K562 (cell line): ENCODE results near the gene C2orf69. TPM values are rescaled to one million over a fixed set of nuclear protein-coding genes. Genes with fewer than 3 reads are reported as not detected.

Source experiments
- ADNP ChIP-seq: fragments of 200-800 bp; sonication (Bioruptor generic); IDR thresholded peaks from 2 replicates; pipeline ENCODE4 v1.6.1; 2016; ENCODE audit warnings: missing genetic modification characterization, missing compliant biosample characterization
- ASH1L ChIP-seq: fragments of 450-650 bp; IDR thresholded peaks from 2 replicates; pipeline ENCODE4 v1.6.1; 2018; ENCODE audit warnings: borderline replicate concordance, mild to moderate bottlenecking, low read depth; ENCODE audit not compliant: partially characterized antibody
- BACH1 ChIP-seq: fragments of 200-800 bp; sonication (Bioruptor generic); IDR thresholded peaks from 2 replicates; pipeline ENCODE4 v1.6.1; 2016; ENCODE audit warnings: missing genetic modification characterization, missing compliant biosample characterization
- BMI1 ChIP-seq: fragments of 150-350 bp; IDR thresholded peaks from 2 replicates; pipeline ENCODE4 v1.6.1; 2014; ENCODE audit warnings: low read length
- CBFB ChIP-seq: sonication (generic); formaldehyde crosslinking; IDR thresholded peaks from 2 replicates; pipeline ENCODE4 v1.4.0; 2020; ENCODE audit warnings: mild to moderate bottlenecking, missing genetic modification reagents
- CEBPG ChIP-seq, 3 experiments: fragments of 200-800 bp in 1 of 3; sonication (Bioruptor generic) in 1 of 3; sonication (generic) in 1 of 3; formaldehyde crosslinking in 1 of 3; IDR thresholded peaks in 2 of 3; conservative IDR thresholded peaks in 1 of 3; 2 replicates each; pipeline versions ENCODE4 v1.6.1 to v1.8.0; 2016 to 2022; ENCODE audit warnings: missing compliant biosample characterization in 2 of 3, missing genetic modification characterization in 2 of 3, mild to moderate bottlenecking in 1 of 3, missing genetic modification reagents in 1 of 3
- ELK1 ChIP-seq: sonication (generic); formaldehyde crosslinking; IDR thresholded peaks from 2 replicates; pipeline ENCODE4 v1.8.1; 2022; ENCODE audit warnings: missing genetic modification reagents
- EP300 ChIP-seq: IDR thresholded peaks from 2 replicates; pipeline ENCODE4 v1.6.1; 2012; ENCODE audit warnings: low read length, improper control_type of control experiment
- EWSR1 ChIP-seq: fragments of 450-650 bp; IDR thresholded peaks from 2 replicates; pipeline ENCODE4 v1.6.1; 2018; ENCODE audit warnings: borderline replicate concordance, mild to moderate bottlenecking, low read depth, moderate library complexity; ENCODE audit not compliant: partially characterized antibody
- FOXP1 ChIP-seq: sonication (generic); formaldehyde crosslinking; IDR thresholded peaks from 2 replicates; pipeline ENCODE4 v1.8.0; 2022; ENCODE audit warnings: mild to moderate bottlenecking, missing genetic modification reagents
- KLF13 ChIP-seq: fragments of 450-650 bp; IDR thresholded peaks from 2 replicates; pipeline ENCODE4 v1.6.1; 2016; ENCODE audit warnings: missing genetic modification characterization, low read depth, mild to moderate bottlenecking, missing compliant biosample characterization, moderate library complexity, borderline replicate concordance
- LARP7 ChIP-seq: fragments of 450-650 bp; IDR thresholded peaks from 2 replicates; pipeline ENCODE4 v1.6.1; 2016
- MEIS2 ChIP-seq: fragments of 450-650 bp; IDR thresholded peaks from 2 replicates; pipeline ENCODE4 v1.6.1; 2014; ENCODE audit warnings: mild to moderate bottlenecking; ENCODE audit not compliant: partially characterized antibody
- POLR2G ChIP-seq: fragments of 200-400 bp; formaldehyde crosslinking; IDR thresholded peaks from 2 replicates; pipeline ENCODE4 v1.6.1; 2017; ENCODE audit warnings: low read depth, mild to moderate bottlenecking, antibody characterized with exemption, low read length, moderate library complexity
- POLR2H ChIP-seq: IDR thresholded peaks from 2 replicates; pipeline ENCODE4 v1.6.1; 2016; ENCODE audit warnings: missing genetic modification characterization, low read depth, mild to moderate bottlenecking, control low read depth, missing compliant biosample characterization, moderate library complexity
- PTTG1 ChIP-seq: fragments of 450-650 bp; IDR thresholded peaks from 2 replicates; pipeline ENCODE4 v1.6.1; 2016; ENCODE audit warnings: low read depth, mild to moderate bottlenecking, missing genetic modification characterization, missing compliant biosample characterization
- RNF2 ChIP-seq: sonication (generic); IDR thresholded peaks from 2 replicates; pipeline ENCODE4 v1.6.1; 2016
- SRF ChIP-seq, 2 experiments: fragments of 250-450, 450-650 bp in 1 of 2; sonication (Bioruptor Pico) in 1 of 2; sonication (generic) in 1 of 2; formaldehyde crosslinking; IDR thresholded peaks; 2 replicates each; pipeline versions ENCODE4 v1.5.0 to v1.5.1; 2020 to 2022; ENCODE audit warnings: mild to moderate bottlenecking in 1 of 2, missing genetic modification reagents in 1 of 2
- TFAM ChIP-seq: fragments of 250-450 bp; sonication (Bioruptor Pico); conservative IDR thresholded peaks from 2 replicates; pipeline ENCODE4 v1.5.0; 2021; ENCODE audit warnings: mild to moderate bottlenecking, moderate library complexity
- U2AF1 ChIP-seq: fragments of 200-400 bp; formaldehyde crosslinking; optimal IDR thresholded peaks from 2 replicates; pipeline ENCODE3; 2017; ENCODE audit warnings: mild to moderate bottlenecking, low read depth, low read length, moderate library complexity
- ZBTB17 ChIP-seq: fragments of 450-650 bp; formaldehyde crosslinking; IDR thresholded peaks from 2 replicates; pipeline ENCODE4 v1.4.0; 2020; ENCODE audit warnings: mild to moderate bottlenecking
- ZFP36 ChIP-seq: fragments of 150-350 bp; IDR thresholded peaks from 2 replicates; pipeline ENCODE4 v1.6.1; 2018; ENCODE audit warnings: low read length, low read depth; ENCODE audit not compliant: partially characterized antibody
- ZNF12 ChIP-seq: sonication (generic); formaldehyde crosslinking; IDR thresholded peaks from 2 replicates; pipeline ENCODE4 v1.4.0; 2020; ENCODE audit warnings: mild to moderate bottlenecking, missing genetic modification reagents
- ZNF174 ChIP-seq: fragments of 250-450 bp; sonication (Bioruptor Pico); IDR thresholded peaks from 2 replicates; pipeline ENCODE4 v1.4.0; 2020; ENCODE audit warnings: mild to moderate bottlenecking
- ZNF445 ChIP-seq: fragments of 250-450 bp; sonication (Bioruptor Pico); IDR thresholded peaks from 2 replicates; pipeline ENCODE4 v1.4.0; 2020; ENCODE audit warnings: low read depth, mild to moderate bottlenecking, moderate library complexity
- polyA plus RNA-seq, 8 experiments: library from polyadenylated mRNA; depleted of rRNA in 4 of 8; stranded (reverse) in 5 of 8; unstranded in 3 of 8; fragments of >200 nt; fragmentation: Nextera tagmentation in 2 of 8; fragmentation: Illumina TruSeq in 1 of 8; extraction: Ambion mirVana in 2 of 8; extraction: Trizol in 1 of 8; gene quantifications; 2 replicates each; pipeline versions ENCODE4 v1.2.1 to v1.2.3, GENCODE V29; 2011 to 2014; ENCODE audit warnings: inconsistent platforms in 1 of 8, missing spikeins in 1 of 8
- total RNA-seq, 7 experiments: library from RNA; depleted of rRNA in 6 of 7; stranded (reverse); fragments of >200 nt in 6 of 7; fragmentation: Illumina TruSeq in 2 of 7; extraction: Trizol in 2 of 7; gene quantifications; 2 replicates each; pipeline versions ENCODE4 v1.2.1 to v1.2.3, GENCODE V29; 2011 to 2021; ENCODE audit warnings: low replicate concordance in 1 of 7
- TF ChIP-seq, protein P1 (sequence below): fragments of 450-650 bp; formaldehyde crosslinking; IDR thresholded peaks from 2 replicates; pipeline ENCODE4 v1.4.0; 2020; ENCODE audit warnings: mild to moderate bottlenecking, moderate library complexity

The C2orf69 gene
- total and polyA plus RNA-seq, 9 of the 15 experiments (the other 6 are each of a cell fraction or from before 2014, with no cell fraction given): 3.4 to 9.8 (median 5.7) TPM

GRCh38 chr2:199955339-199956061, 44.4 kb downstream of the C2orf69 start, which contains the start of the genes MAIP1 and TYW5 (continued):
- TF ChIP-seq U2AF1 (no peak), KLF13 (tag) (0 out of 2 replicates have a peak, but pooled peaks have one; percentile 8), ZNF445 (CRISPR knock-in tag) (no peak), ZFP36 (no peak), BACH1 (tag) (no peak), LARP7 (peak; percentile 70; the same call in 1 of the 2 replicates), ZNF174 (no peak), POLR2H (tag) (peak; percentile 28; the same call in 1 of the 2 replicates), ADNP (tag) (no peak), FOXP1 (CRISPR knock-in tag) (no peak), CEBPG (CRISPR knock-in tag; IDR thresholded peaks at IDR 0.05) (no peak), CEBPG (tag; conservative IDR thresholded peaks at IDR 0.05 in 1 of 2, IDR thresholded peaks at IDR 0.05 in 1 of 2) (no peak), ELK1 (CRISPR knock-in tag) (no peak), EWSR1 (no peak), ZBTB17 (CRISPR knock-in tag) (no peak), POLR2G (peak; percentile 93), ZNF12 (CRISPR knock-in tag) (no peak), EP300 (no peak), SRF (CRISPR knock-in tag; IDR thresholded peaks at IDR 0.05) (0 out of 4 replicates have a peak, but pooled peaks of 1 of the 2 experiments have one; percentile 11), TFAM (no peak), CBFB (no peak), ASH1L (no peak), PTTG1 (tag) (no peak), BMI1 (no peak), MEIS2 (no peak), RNF2 (no peak; the same call in 1 of the 2 replicates)
- TF ChIP-seq, protein P1, sequence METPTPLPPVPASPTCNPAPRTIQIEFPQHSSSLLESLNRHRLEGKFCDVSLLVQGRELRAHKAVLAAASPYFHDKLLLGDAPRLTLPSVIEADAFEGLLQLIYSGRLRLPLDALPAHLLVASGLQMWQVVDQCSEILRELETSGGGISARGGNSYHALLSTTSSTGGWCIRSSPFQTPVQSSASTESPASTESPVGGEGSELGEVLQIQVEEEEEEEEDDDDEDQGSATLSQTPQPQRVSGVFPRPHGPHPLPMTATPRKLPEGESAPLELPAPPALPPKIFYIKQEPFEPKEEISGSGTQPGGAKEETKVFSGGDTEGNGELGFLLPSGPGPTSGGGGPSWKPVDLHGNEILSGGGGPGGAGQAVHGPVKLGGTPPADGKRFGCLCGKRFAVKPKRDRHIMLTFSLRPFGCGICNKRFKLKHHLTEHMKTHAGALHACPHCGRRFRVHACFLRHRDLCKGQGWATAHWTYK (CRISPR knock-in tag): no peak
